Measurements from ENCODE around the gene KRTAP12-3.
"Not testable (repeated sequence)": the region's sequence is repeated elsewhere in the genome, so short reads cannot be mapped to it uniquely, and the experiment has no call there.

Gene KRTAP12-3

GRCh38 chr21:44618504-44618903 lies 39.2 kb upstream of the KRTAP12-3 start:
- H3K9ac ChIP-seq (ENCODE audit: insufficient read length, low read depth), result no peak overlapping the region
- H3K4me3 ChIP-seq (ENCODE audit: insufficient read length, low read depth), result no peak overlapping the region
- DNase-seq (ENCODE audit: low read depth, low spot score), result no peak
- H3K36me3 ChIP-seq (ENCODE audit: insufficient read depth, insufficient read length, low read length), result no peaks in the 10 kb centered on the region
- TF ChIP-seq ZNF274 (IDR thresholded peaks at IDR 0.05; ENCODE audit: low read depth, low read length), result no peak
- no peak for TF ChIP-seq SUZ12 (IDR thresholded peaks at IDR 0.05; ENCODE audit: extremely low read depth, insufficient read depth, insufficient read length)
- TF ChIP-seq YY1 (IDR thresholded peaks at IDR 0.05; ENCODE audit: insufficient read depth, insufficient read length), result no peak
- H3K4me1 ChIP-seq (ENCODE audit: insufficient read depth, insufficient read length), result peaks cover 11% of the 10 kb centered on the region
- H3K27me3 ChIP-seq (ENCODE audit: insufficient read depth, insufficient read length), result no peaks in the 10 kb centered on the region
- H3K9me3 ChIP-seq (ENCODE audit: insufficient read depth, low read length), result peaks cover 40% of the 10 kb centered on the region

DNA sequence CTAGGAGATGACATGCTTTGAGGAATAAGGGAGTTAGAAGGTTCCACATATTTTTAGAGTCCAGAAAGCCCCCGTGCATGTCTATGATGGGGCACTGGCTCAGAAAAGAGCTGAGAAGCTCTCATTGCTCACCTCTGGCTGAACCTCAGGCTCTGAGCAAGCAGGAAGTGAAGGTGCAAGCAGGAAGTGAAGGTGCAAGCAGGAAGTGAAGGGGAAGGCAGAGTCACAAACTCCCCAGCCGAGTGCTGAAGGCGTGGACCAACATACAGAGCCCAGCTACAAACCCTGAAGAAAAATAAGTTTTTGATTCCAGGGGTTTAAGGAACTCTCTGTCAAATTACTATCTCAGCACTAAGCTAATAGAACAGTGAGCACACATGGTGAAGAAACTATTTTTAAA lies 38.8 kb upstream of the KRTAP12-3 start:
- TF ChIP-seq YY1 (IDR thresholded peaks at IDR 0.05; ENCODE audit: insufficient read depth, insufficient read length) (no peak), SUZ12 (IDR thresholded peaks at IDR 0.05; ENCODE audit: extremely low read depth, insufficient read depth, insufficient read length) (no peak), ZNF274 (IDR thresholded peaks at IDR 0.05; ENCODE audit: low read depth, low read length) (no peak)
- Histone ChIP-seq H3K9ac (ENCODE audit: insufficient read length, low read depth) (no peak overlapping the region), H3K4me3 (ENCODE audit: insufficient read length, low read depth) (no peak overlapping the region), H3K36me3 (ENCODE audit: insufficient read depth, insufficient read length, low read length) (no peaks in the 10 kb centered on the region), H3K9me3 (ENCODE audit: insufficient read depth, low read length) (peaks cover 44% of the 10 kb centered on the region), H3K4me1 (ENCODE audit: insufficient read depth, insufficient read length) (peaks cover 11% of the 10 kb centered on the region), H3K27me3 (ENCODE audit: insufficient read depth, insufficient read length) (no peaks in the 10 kb centered on the region)
- DNase-seq (ENCODE audit: low read depth, low spot score), result no peak

- Histone ChIP-seq H3K27me3 (ENCODE audit: insufficient read depth, insufficient read length) (no peaks in the 10 kb centered on the region), H3K4me3 (ENCODE audit: insufficient read length, low read depth) (no peak overlapping the region), H3K9me3 (ENCODE audit: insufficient read depth, low read length) (peaks cover 54% of the 10 kb centered on the region), H3K4me1 (ENCODE audit: insufficient read depth, insufficient read length) (peaks cover 11% of the 10 kb centered on the region), H3K9ac (ENCODE audit: insufficient read length, low read depth) (no peak overlapping the region), H3K36me3 (ENCODE audit: insufficient read depth, insufficient read length, low read length) (no peaks in the 10 kb centered on the region)
- TF ChIP-seq SUZ12 (IDR thresholded peaks at IDR 0.05; ENCODE audit: extremely low read depth, insufficient read depth, insufficient read length), result no peak
- TF ChIP-seq ZNF274 (IDR thresholded peaks at IDR 0.05; ENCODE audit: low read depth, low read length), result no peak
- no peak for TF ChIP-seq YY1 (IDR thresholded peaks at IDR 0.05; ENCODE audit: insufficient read depth, insufficient read length)
- DNase-seq (ENCODE audit: low read depth, low spot score), result no peak
Measured at GRCh38 chr21:44619886-44620285, 37.8 kb upstream of the KRTAP12-3 start.

DNA sequence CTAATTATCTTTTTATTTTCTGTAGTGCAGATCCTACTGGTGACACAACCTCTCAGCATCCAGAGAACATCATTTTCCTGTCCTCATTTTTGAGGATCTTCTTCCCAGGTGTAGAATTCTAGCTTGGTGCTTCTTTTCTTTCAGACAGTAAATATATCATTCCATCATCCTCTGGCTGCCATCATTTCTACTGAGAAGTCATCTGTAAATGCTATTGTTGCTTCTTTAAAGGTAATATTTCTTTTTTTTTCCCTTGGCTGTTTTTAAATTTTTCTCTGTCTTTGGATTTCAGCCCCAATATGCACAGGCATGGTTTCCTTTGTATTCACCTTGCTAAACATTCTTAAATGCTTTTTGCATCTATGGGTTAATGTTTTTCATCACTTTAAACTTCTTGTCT lies 34.2 kb upstream of the KRTAP12-3 start:
- no peak for TF ChIP-seq ZNF274 (IDR thresholded peaks at IDR 0.05; ENCODE audit: low read depth, low read length)
- no peak for TF ChIP-seq YY1 (IDR thresholded peaks at IDR 0.05; ENCODE audit: insufficient read depth, insufficient read length)
- no peak for TF ChIP-seq SUZ12 (IDR thresholded peaks at IDR 0.05; ENCODE audit: extremely low read depth, insufficient read depth, insufficient read length)
- Histone ChIP-seq H3K9ac (ENCODE audit: insufficient read length, low read depth) (no peak overlapping the region), H3K9me3 (ENCODE audit: insufficient read depth, low read length) (peaks cover 63% of the 10 kb centered on the region), H3K27me3 (ENCODE audit: insufficient read depth, insufficient read length) (no peaks in the 10 kb centered on the region), H3K36me3 (ENCODE audit: insufficient read depth, insufficient read length, low read length) (no peaks in the 10 kb centered on the region), H3K4me3 (ENCODE audit: insufficient read length, low read depth) (no peak overlapping the region), H3K4me1 (ENCODE audit: insufficient read depth, insufficient read length) (peaks cover 7% of the 10 kb centered on the region)
- no peak for DNase-seq (ENCODE audit: low read depth, low spot score)

- no peak for TF ChIP-seq ZNF274 (IDR thresholded peaks at IDR 0.05; ENCODE audit: low read depth, low read length)
- no peak for TF ChIP-seq SUZ12 (IDR thresholded peaks at IDR 0.05; ENCODE audit: extremely low read depth, insufficient read depth, insufficient read length)
- TF ChIP-seq YY1 (IDR thresholded peaks at IDR 0.05; ENCODE audit: insufficient read depth, insufficient read length), result no peak
- Histone ChIP-seq H3K4me3 (ENCODE audit: insufficient read length, low read depth) (no peak overlapping the region), H3K4me1 (ENCODE audit: insufficient read depth, insufficient read length) (peaks cover 12% of the 10 kb centered on the region), H3K9ac (ENCODE audit: insufficient read length, low read depth) (no peak overlapping the region), H3K36me3 (ENCODE audit: insufficient read depth, insufficient read length, low read length) (no peaks in the 10 kb centered on the region), H3K9me3 (ENCODE audit: insufficient read depth, low read length) (peaks cover 44% of the 10 kb centered on the region), H3K27me3 (ENCODE audit: insufficient read depth, insufficient read length) (no peaks in the 10 kb centered on the region)
- no peak for DNase-seq (ENCODE audit: low read depth, low spot score)
Measured at GRCh38 chr21:44625756-44626155, 32.0 kb upstream of the KRTAP12-3 start.

GRCh38 chr21:44626262-44626661 lies 31.5 kb upstream of the KRTAP12-3 start:
- Histone ChIP-seq H3K9ac (ENCODE audit: insufficient read length, low read depth) (peak overlapping the region; percentile 25), H3K27me3 (ENCODE audit: insufficient read depth, insufficient read length) (no peaks in the 10 kb centered on the region), H3K4me3 (ENCODE audit: insufficient read length, low read depth) (no peak overlapping the region), H3K36me3 (ENCODE audit: insufficient read depth, insufficient read length, low read length) (no peaks in the 10 kb centered on the region), H3K4me1 (ENCODE audit: insufficient read depth, insufficient read length) (peaks cover 12% of the 10 kb centered on the region), H3K9me3 (ENCODE audit: insufficient read depth, low read length) (peaks cover 42% of the 10 kb centered on the region)
- no peak for TF ChIP-seq SUZ12 (IDR thresholded peaks at IDR 0.05; ENCODE audit: extremely low read depth, insufficient read depth, insufficient read length)
- no peak for TF ChIP-seq YY1 (IDR thresholded peaks at IDR 0.05; ENCODE audit: insufficient read depth, insufficient read length)
- TF ChIP-seq ZNF274 (IDR thresholded peaks at IDR 0.05; ENCODE audit: low read depth, low read length), result no peak
- DNase-seq (ENCODE audit: low read depth, low spot score), result no peak

- H3K36me3 ChIP-seq (ENCODE audit: insufficient read depth, insufficient read length, low read length), result no peaks in the 10 kb centered on the region
- TF ChIP-seq YY1 (IDR thresholded peaks at IDR 0.05; ENCODE audit: insufficient read depth, insufficient read length) (no peak), ZNF274 (IDR thresholded peaks at IDR 0.05; ENCODE audit: low read depth, low read length) (no peak), SUZ12 (IDR thresholded peaks at IDR 0.05; ENCODE audit: extremely low read depth, insufficient read depth, insufficient read length) (no peak)
- no peak within 1 kb of the TSS for H3K4me3 ChIP-seq (ENCODE audit: insufficient read length, low read depth)
- peaks cover 42% of the 10 kb centered on the region for H3K9me3 ChIP-seq (ENCODE audit: insufficient read depth, low read length)
- peaks cover 12% of the 10 kb centered on the region for H3K4me1 ChIP-seq (ENCODE audit: insufficient read depth, insufficient read length)
- DNase-seq (ENCODE audit: low read depth, low spot score), result no peak
- peak within 1 kb of the TSS; percentile 25 for H3K9ac ChIP-seq (ENCODE audit: insufficient read length, low read depth)
- H3K27me3 ChIP-seq (ENCODE audit: insufficient read depth, insufficient read length), result no peaks in the 10 kb centered on the region
Measured at GRCh38 chr21:44626673-44627143, 31.0 kb upstream of the KRTAP12-3 start, which contains the start of gene KRTAP10-9. TSS of gene KRTAP10-9 (plus strand) at chr21:44627093. CDS start at chr21:44627172, 79 bp downstream.

DNA sequence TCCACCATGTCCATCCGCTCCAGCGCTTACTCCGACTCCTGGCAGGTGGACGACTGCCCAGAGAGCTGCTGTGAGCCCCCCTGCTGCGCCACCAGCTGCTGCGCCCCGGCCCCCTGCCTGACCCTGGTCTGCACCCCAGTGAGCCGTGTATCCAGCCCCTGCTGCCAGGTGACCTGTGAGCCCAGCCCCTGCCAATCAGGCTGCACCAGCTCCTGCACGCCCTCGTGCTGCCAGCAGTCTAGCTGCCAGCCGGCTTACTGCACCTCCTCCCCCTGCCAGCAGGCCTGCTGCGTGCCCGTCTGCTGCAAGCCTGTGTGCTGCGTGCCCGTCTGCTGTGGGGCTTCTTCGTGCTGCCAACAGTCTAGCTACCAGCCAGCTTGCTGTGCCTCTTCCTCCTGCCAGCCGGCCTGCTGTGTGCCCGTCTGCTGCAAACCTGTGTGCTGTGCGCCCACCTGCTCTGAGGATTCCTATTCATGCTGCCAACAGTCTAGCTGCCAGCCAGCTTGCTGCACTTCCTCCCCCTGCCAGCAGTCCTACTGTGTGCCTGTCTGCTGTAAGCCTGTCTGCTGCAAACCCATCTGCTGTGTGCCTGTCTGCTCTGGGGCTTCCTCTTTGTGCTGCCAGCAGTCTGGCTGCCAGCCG lies 30.4 kb upstream of the KRTAP12-3 start:
- H3K27me3 ChIP-seq (ENCODE audit: insufficient read depth, insufficient read length); DNase-seq (ENCODE audit: low read depth, low spot score); H3K9ac ChIP-seq (ENCODE audit: insufficient read length, low read depth); H3K36me3 ChIP-seq (ENCODE audit: insufficient read depth, insufficient read length, low read length); H3K4me3 ChIP-seq (ENCODE audit: insufficient read length, low read depth): not testable (repeated sequence)
- Histone ChIP-seq H3K4me1 (ENCODE audit: insufficient read depth, insufficient read length) (peaks cover 12% of the 10 kb centered on the region), H3K9me3 (ENCODE audit: insufficient read depth, low read length) (peaks cover 40% of the 10 kb centered on the region)

GRCh38 chr21:44627831-44628233 lies 29.9 kb upstream of the KRTAP12-3 start:
- not testable (repeated sequence) for H3K27me3 ChIP-seq (ENCODE audit: insufficient read depth, insufficient read length); DNase-seq (ENCODE audit: low read depth, low spot score); H3K36me3 ChIP-seq (ENCODE audit: insufficient read depth, insufficient read length, low read length); H3K9ac ChIP-seq (ENCODE audit: insufficient read length, low read depth); H3K4me3 ChIP-seq (ENCODE audit: insufficient read length, low read depth)
- H3K4me1 ChIP-seq (ENCODE audit: insufficient read depth, insufficient read length), result peaks cover 12% of the 10 kb centered on the region
- H3K9me3 ChIP-seq (ENCODE audit: insufficient read depth, low read length), result peaks cover 40% of the 10 kb centered on the region

All from NT2/D1 (cell line).